H9 (cell line): ENCODE data around the gene ATRN. TPM values are rescaled to one million over a fixed set of nuclear protein-coding genes. Genes with fewer than 3 reads are reported as not detected.

Experiments used
- DNase-seq: peaks from one replicate; pipeline ENCODE4 v3.0.0-alpha.2; 2017
- H2AFZ ChIP-seq: one replicate; pipeline ENCODE4 v1.6.1; 2013; ENCODE audit warnings: mild to moderate bottlenecking, low read length, control low read depth, moderate library complexity
- H2AK5ac ChIP-seq: 2 replicates; pipeline ENCODE4 v1.6.1; 2013; ENCODE audit warnings: low read length, control low read depth, mixed read lengths; ENCODE audit not compliant: insufficient read length
- H2BK120ac ChIP-seq: one replicate; pipeline ENCODE4 v1.6.1; 2013; ENCODE audit warnings: low read depth, mild to moderate bottlenecking, low read length, control low read depth, inconsistent platforms; ENCODE audit not compliant: poor library complexity, severe bottlenecking
- H2BK12ac ChIP-seq: 2 replicates; pipeline ENCODE4 v1.6.1; 2013; ENCODE audit warnings: low read length, control low read depth, mixed read lengths, low read depth; ENCODE audit not compliant: insufficient read length
- H2BK15ac ChIP-seq: 2 replicates; pipeline ENCODE4 v1.6.1; 2013; ENCODE audit warnings: low read depth, low read length, control low read depth
- H2BK20ac ChIP-seq: one replicate; pipeline ENCODE4 v1.6.1; 2013; ENCODE audit warnings: low read depth, mild to moderate bottlenecking, low read length, control low read depth, inconsistent platforms; ENCODE audit not compliant: poor library complexity, severe bottlenecking
- H2BK5ac ChIP-seq: 2 replicates; pipeline ENCODE4 v1.6.1; 2013; ENCODE audit warnings: low read length, control low read depth, mixed read lengths; ENCODE audit not compliant: insufficient read length
- H3K14ac ChIP-seq: 2 replicates; pipeline ENCODE4 v1.6.1; 2013; ENCODE audit warnings: low read length, control low read depth; ENCODE audit not compliant: insufficient read depth
- H3K18ac ChIP-seq: 2 replicates; pipeline ENCODE4 v1.6.1; 2013; ENCODE audit warnings: low read depth, mild to moderate bottlenecking, mixed read lengths, low read length, control low read depth; ENCODE audit not compliant: insufficient read length
- H3K23ac ChIP-seq: 2 replicates; pipeline ENCODE4 v1.6.1; 2013; ENCODE audit warnings: low read length, control low read depth, mixed read lengths, low read depth; ENCODE audit not compliant: insufficient read length
- H3K23me2 ChIP-seq: 2 replicates; pipeline ENCODE4 v1.6.1; 2013; ENCODE audit warnings: low read depth, mild to moderate bottlenecking, mixed read lengths, low read length, control low read depth; ENCODE audit not compliant: insufficient read length, poor library complexity, severe bottlenecking
- H3K27ac ChIP-seq: 2 replicates; pipeline ENCODE4 v1.5.1; 2013; ENCODE audit warnings: low read length, control low read depth, mixed read lengths, low read depth; ENCODE audit not compliant: insufficient read length
- H3K27me3 ChIP-seq: 2 replicates; pipeline ENCODE4 v1.6.1; 2013; ENCODE audit warnings: low read length, control low read depth, inconsistent platforms; ENCODE audit not compliant: insufficient read depth
- H3K4ac ChIP-seq: 2 replicates; pipeline ENCODE4 v1.6.1; 2013; ENCODE audit warnings: low read depth, mild to moderate bottlenecking, control low read depth, inconsistent platforms, low read length, moderate library complexity
- H3K4me1 ChIP-seq: 2 replicates; pipeline ENCODE4 v1.6.1; 2013; ENCODE audit warnings: low read length, control low read depth, inconsistent platforms; ENCODE audit not compliant: insufficient read depth
- H3K4me2 ChIP-seq: 2 replicates; pipeline ENCODE4 v1.6.1; 2013; ENCODE audit warnings: low read length, control low read depth, mixed read lengths; ENCODE audit not compliant: insufficient read length, insufficient read depth
- H3K56ac ChIP-seq: 2 replicates; pipeline ENCODE4 v1.6.1; 2013; ENCODE audit warnings: low read depth, mild to moderate bottlenecking, mixed read lengths, low read length, control low read depth; ENCODE audit not compliant: insufficient read length
- H3K79me1 ChIP-seq: 2 replicates; pipeline ENCODE4 v1.6.1; 2013; ENCODE audit warnings: low read depth, mild to moderate bottlenecking, moderate library complexity, low read length, control low read depth, inconsistent platforms; ENCODE audit not compliant: insufficient read depth, poor library complexity, severe bottlenecking
- H3K79me2 ChIP-seq: 2 replicates; pipeline ENCODE4 v1.6.1; 2013; ENCODE audit warnings: low read length, control low read depth, inconsistent platforms; ENCODE audit not compliant: insufficient read depth
- H3K9ac ChIP-seq: 2 replicates; pipeline ENCODE4 v1.6.1; 2013; ENCODE audit warnings: low read length, control low read depth, mixed read lengths; ENCODE audit not compliant: insufficient read length; ENCODE audit errors: extremely low read depth
- H3K9me3 ChIP-seq: one replicate; pipeline ENCODE4 v1.6.1; 2013; ENCODE audit warnings: low read depth, low read length, inconsistent platforms; ENCODE audit not compliant: control insufficient read depth
- H3T11ph ChIP-seq: one replicate; pipeline ENCODE4 v1.6.1; 2013; ENCODE audit warnings: mild to moderate bottlenecking, low read length, control low read depth, inconsistent platforms
- H4K20me1 ChIP-seq: one replicate; pipeline ENCODE4 v1.6.1; 2013; ENCODE audit not compliant: control insufficient read depth, insufficient read length, insufficient read depth
- H4K5ac ChIP-seq: 2 replicates; pipeline ENCODE4 v1.6.1; 2013; ENCODE audit warnings: low read depth, mild to moderate bottlenecking, mixed read lengths, low read length, control low read depth; ENCODE audit not compliant: insufficient read length
- H4K8ac ChIP-seq: replicated peaks from 2 replicates; pipeline ENCODE4 v1.6.1; 2013; ENCODE audit warnings: low read length, control low read depth, mixed read lengths, low read depth; ENCODE audit not compliant: insufficient read length
- H4K91ac ChIP-seq: 2 replicates; pipeline ENCODE4 v1.6.1; 2013; ENCODE audit warnings: low read depth, mild to moderate bottlenecking, moderate library complexity, mixed read lengths, low read length, control low read depth; ENCODE audit not compliant: insufficient read length
- H3K27ac Mint-ChIP-seq, 3 experiments: 2 replicates in 2 of 3; 3 replicates in 1 of 3; pipeline ENCODE4 v1.8.0; 2020 to 2021; ENCODE audit warnings: mixed read lengths in 3 of 3, mild to moderate bottlenecking in 1 of 3, moderate library complexity in 1 of 3
- H3K27me3 Mint-ChIP-seq: 2 replicates; pipeline ENCODE4 v1.8.0; 2021; ENCODE audit warnings: low read depth, mild to moderate bottlenecking, moderate library complexity, mixed read lengths
- H3K36me3 Mint-ChIP-seq, 3 experiments: 2 replicates in 2 of 3; 3 replicates in 1 of 3; pipeline ENCODE4 v1.8.0; 2020 to 2021; ENCODE audit warnings: low read depth in 3 of 3, mixed read lengths in 3 of 3; ENCODE audit not compliant: insufficient read depth in 1 of 3
- H3K4me1 Mint-ChIP-seq, 2 experiments: 2 replicates each; pipeline ENCODE4 v1.8.0; 2020; ENCODE audit warnings: mixed read lengths in 2 of 2
- H3K4me3 Mint-ChIP-seq, 2 experiments: 2 replicates in 1 of 2; 3 replicates in 1 of 2; pipeline ENCODE4 v1.8.0; 2020 to 2021; ENCODE audit warnings: mild to moderate bottlenecking in 2 of 2, mixed read lengths in 2 of 2, moderate library complexity in 1 of 2
- H3K9me3 Mint-ChIP-seq, 2 experiments: 2 replicates in 1 of 2; 3 replicates in 1 of 2; pipeline ENCODE4 v1.8.0; 2020; ENCODE audit warnings: mild to moderate bottlenecking in 2 of 2, mixed read lengths in 2 of 2, moderate library complexity in 1 of 2
- WGBS: extraction: QIAGEN DNeasy Blood & Tissue Kit; methylation state at CpG from one replicate; pipeline ENCODE4 v1.1.7; 2013; ENCODE audit warnings: missing lambda C conversion rate, low lambda C conversion rate, mixed read lengths; ENCODE audit not compliant: insufficient read length; ENCODE audit errors: extremely low coverage; 5-methylcytosine and 5-hydroxymethylcytosine counted together
- total RNA-seq: library from RNA; stranded (reverse); gene quantifications from 2 replicates; pipeline ENCODE4 v1.2.1, GENCODE V29; 2021
- TF ChIP-seq, protein P1 (sequence below): fragments of 200-600 bp; sonication (generic); conservative IDR thresholded peaks from 3 replicates; pipeline ENCODE4 v1.8.0; 2021; ENCODE audit warnings: antibody characterized with exemption, mild to moderate bottlenecking

ATRN gene
- total RNA-seq, 1 experiment from 2014 or later: 23.1 TPM

DNA sequence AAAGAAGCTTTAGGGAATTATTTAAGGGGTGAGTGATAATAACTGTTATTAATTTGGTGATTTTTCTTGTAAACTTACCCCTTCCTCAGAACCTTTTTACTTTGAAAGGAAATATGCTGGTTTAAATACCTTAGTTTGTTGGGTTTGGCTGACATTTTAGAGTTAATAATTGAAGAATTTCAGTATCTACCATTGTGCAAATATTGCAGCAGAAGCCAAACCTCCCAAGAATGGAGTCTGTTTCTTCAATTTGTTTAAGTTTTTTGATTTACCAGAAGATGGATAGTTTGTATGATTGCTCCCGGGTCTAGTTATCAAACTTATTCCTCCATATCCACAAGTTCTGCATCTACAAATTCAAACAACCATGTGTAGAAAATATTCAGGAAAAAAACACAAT lies 77.1 kb downstream of the ATRN start:
- peaks cover 0 to 4% (median 0%) of the 10 kb centered on the region in 3 experiments; a peak in 1 of 7 replicates for H3K36me3 Mint-ChIP-seq
- TF ChIP-seq, protein P1, sequence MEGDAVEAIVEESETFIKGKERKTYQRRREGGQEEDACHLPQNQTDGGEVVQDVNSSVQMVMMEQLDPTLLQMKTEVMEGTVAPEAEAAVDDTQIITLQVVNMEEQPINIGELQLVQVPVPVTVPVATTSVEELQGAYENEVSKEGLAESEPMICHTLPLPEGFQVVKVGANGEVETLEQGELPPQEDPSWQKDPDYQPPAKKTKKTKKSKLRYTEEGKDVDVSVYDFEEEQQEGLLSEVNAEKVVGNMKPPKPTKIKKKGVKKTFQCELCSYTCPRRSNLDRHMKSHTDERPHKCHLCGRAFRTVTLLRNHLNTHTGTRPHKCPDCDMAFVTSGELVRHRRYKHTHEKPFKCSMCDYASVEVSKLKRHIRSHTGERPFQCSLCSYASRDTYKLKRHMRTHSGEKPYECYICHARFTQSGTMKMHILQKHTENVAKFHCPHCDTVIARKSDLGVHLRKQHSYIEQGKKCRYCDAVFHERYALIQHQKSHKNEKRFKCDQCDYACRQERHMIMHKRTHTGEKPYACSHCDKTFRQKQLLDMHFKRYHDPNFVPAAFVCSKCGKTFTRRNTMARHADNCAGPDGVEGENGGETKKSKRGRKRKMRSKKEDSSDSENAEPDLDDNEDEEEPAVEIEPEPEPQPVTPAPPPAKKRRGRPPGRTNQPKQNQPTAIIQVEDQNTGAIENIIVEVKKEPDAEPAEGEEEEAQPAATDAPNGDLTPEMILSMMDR: no peak
- no CpG with 5 or more reads among the region's 1 CpG for WGBS
- no peak overlapping the region for H2BK120ac ChIP-seq
- no peak overlapping the region for H3K27ac ChIP-seq
- no peak overlapping the region for H4K5ac ChIP-seq
- H3K56ac ChIP-seq: no peak overlapping the region
- no peak overlapping the region for H3T11ph ChIP-seq
- H3K27me3 ChIP-seq: no peaks in the 10 kb centered on the region
- H2BK15ac ChIP-seq: no peak overlapping the region
- H2BK12ac ChIP-seq: no peak overlapping the region
- H3K9me3 Mint-ChIP-seq: no peaks in the 10 kb centered on the region
- no peak overlapping the region for H3K4me3 Mint-ChIP-seq
- H3K9ac ChIP-seq: no peak overlapping the region
- H3K79me2 ChIP-seq: no peaks in the 10 kb centered on the region
- no peaks in the 10 kb centered on the region for H3K23me2 ChIP-seq
- H4K20me1 ChIP-seq: no peaks in the 10 kb centered on the region
- no peak overlapping the region for H3K23ac ChIP-seq
- no peak overlapping the region for H3K14ac ChIP-seq
- no peak overlapping the region for H2BK20ac ChIP-seq
- H3K27me3 Mint-ChIP-seq: no peaks in the 10 kb centered on the region
- H3K27ac Mint-ChIP-seq: no peak overlapping the region
- H4K8ac ChIP-seq: no peak overlapping the region
- DNase-seq: no peak
- no peak overlapping the region for H4K91ac ChIP-seq
- no peaks in the 10 kb centered on the region for H3K4me1 Mint-ChIP-seq
- no peak overlapping the region for H3K4ac ChIP-seq
- no peak overlapping the region for H2AK5ac ChIP-seq
- no peaks in the 10 kb centered on the region for H3K4me1 ChIP-seq
- no peak overlapping the region for H2BK5ac ChIP-seq
- no peaks in the 10 kb centered on the region for H3K9me3 ChIP-seq
- H3K79me1 ChIP-seq: no peaks in the 10 kb centered on the region
- no peak overlapping the region for H3K18ac ChIP-seq
- no peak overlapping the region for H2AFZ ChIP-seq
- H3K4me2 ChIP-seq: no peak overlapping the region
